PC-9 (cell line): ENCODE measurements around the gene FTO. TPM values are rescaled to one million over a fixed set of nuclear protein-coding genes. Genes with fewer than 3 reads are reported as not detected.

Experiments
- BruUV-seq: library from RNA; stranded (reverse); fragments of 400-500 nt; replicated peaks from 2 replicates; lab custom pipeline; 2021; lab: Mats Ljungman, UMichigan
- CTCF ChIA-PET: fragments of 300-600 bp; sonication (Branson Sonifier 250); formaldehyde crosslinking; loops from one replicate; lab custom pipeline; 2022; ENCODE audit warnings: antibody characterized with exemption; lab: Charles Lee
- POLR2A ChIA-PET: fragments of 300-600 bp; sonication (Branson Sonifier 250); formaldehyde crosslinking; loops from one replicate; lab custom pipeline; 2022; ENCODE audit warnings: antibody characterized with exemption; ENCODE audit not compliant: unreplicated experiment; lab: Charles Lee
- DNase-seq, 2 experiments: peaks; one replicate each; pipeline versions ENCODE4 v3.0.0 to v3.0.0-alpha.2; 2015 to 2022; ENCODE audit warnings: mixed read lengths in 1 of 2
- H2AFZ ChIP-seq: fragments of 200-600 bp; sonication (generic); 2 replicates; pipeline ENCODE4 v1.8.1; 2017; ENCODE audit warnings: antibody characterized with exemption
- H3F3A ChIP-seq: fragments of 200-600 bp; sonication (generic); 2 replicates; pipeline ENCODE4 v1.8.1; 2017; ENCODE audit warnings: antibody characterized with exemption, mild to moderate bottlenecking, low read depth; ENCODE audit not compliant: insufficient read depth
- H3K27ac ChIP-seq: fragments of 200-600 bp; sonication (generic); 2 replicates; pipeline ENCODE4 v1.6.1; 2016; ENCODE audit warnings: mixed run types
- H3K27me3 ChIP-seq: fragments of 200-600 bp; sonication (generic); 2 replicates; pipeline ENCODE4 v1.6.1; 2016; ENCODE audit warnings: low read depth, mixed run types; ENCODE audit not compliant: insufficient read depth
- H3K36me3 ChIP-seq: fragments of 200-600 bp; sonication (generic); 2 replicates; pipeline ENCODE4 v1.6.1; 2016; ENCODE audit warnings: low read depth, mixed run types
- H3K4me1 ChIP-seq: fragments of 200-600 bp; sonication (generic); replicated peaks from 2 replicates; pipeline ENCODE4 v1.6.1; 2016; ENCODE audit warnings: mixed run types; ENCODE audit not compliant: insufficient read depth
- H3K4me2 ChIP-seq: fragments of 200-600 bp; sonication (generic); 2 replicates; pipeline ENCODE4 v1.6.1; 2017; ENCODE audit warnings: mixed run types
- H3K4me3 ChIP-seq: fragments of 200-600 bp; sonication (generic); 2 replicates; pipeline ENCODE4 v1.6.1; 2016; ENCODE audit warnings: mixed run types
- H3K79me2 ChIP-seq: fragments of 200-600 bp; sonication (generic); 2 replicates; pipeline ENCODE4 v1.6.1; 2017; ENCODE audit warnings: low read depth, mixed run types
- H3K9me2 ChIP-seq: fragments of 200-600 bp; sonication (generic); 2 replicates; pipeline ENCODE4 v1.8.1; 2017; ENCODE audit warnings: mild to moderate bottlenecking; ENCODE audit not compliant: insufficient read depth
- H3K9me3 ChIP-seq: fragments of 200-600 bp; sonication (generic); 2 replicates; pipeline ENCODE4 v1.8.1; 2016; ENCODE audit warnings: low read depth; ENCODE audit not compliant: insufficient read depth
- H4K20me1 ChIP-seq: fragments of 200-600 bp; sonication (generic); 2 replicates; pipeline ENCODE4 v1.8.1; 2017; ENCODE audit not compliant: insufficient read depth
- CTCF ChIP-seq: fragments of 200-600 bp; sonication (generic); conservative IDR thresholded peaks from 2 replicates; pipeline ENCODE4 v1.6.1; 2017; ENCODE audit warnings: mixed run types, antibody characterized with exemption, mild to moderate bottlenecking, moderate library complexity
- EZH2 ChIP-seq: fragments of 200-600 bp; sonication (generic); IDR thresholded peaks from 2 replicates; pipeline ENCODE4 v1.8.0; 2017; ENCODE audit warnings: antibody characterized with exemption, low read depth
- intact Hi-C: fragments of 100-400 bp; cut with micrococcal nuclease; formaldehyde crosslinking; loops from one replicate; pipeline ENCODE4 v1.10.0; 2022; ENCODE audit not compliant: unreplicated experiment
- total RNA-seq: library from RNA; stranded (reverse); gene quantifications from 2 replicates; pipeline ENCODE4 v1.2.3, GENCODE V29; 2021

FTO gene
- total RNA-seq, 1 experiment from 2014 or later, result 58.1 TPM

- Histone ChIP-seq H3K4me2 (no peak overlapping the region), H3K27me3 (no peaks in the 10 kb centered on the region), H3K36me3 (no peaks in the 10 kb centered on the region), H2AFZ (no peak overlapping the region), H3K9me2 (no peaks in the 10 kb centered on the region), H3K9me3 (no peaks in the 10 kb centered on the region), H3K4me1 (no peaks in the 10 kb centered on the region), H3K79me2 (no peaks in the 10 kb centered on the region), H3K27ac (no peak overlapping the region), H3F3A (no peaks in the 10 kb centered on the region), H3K4me3 (no peak overlapping the region), H4K20me1 (no peaks in the 10 kb centered on the region)
- intact Hi-C loops, result no loop called here
- TF ChIP-seq CTCF (no peak), EZH2 (no peak)
- POLR2A ChIA-PET, result no interaction called here
- no TSS peak for BruUV-seq
- no peak for DNase-seq
- CTCF ChIA-PET, result no interaction called here
These were observed 294.3 kb downstream of the FTO start for GRCh38 chr16:53998024-53998810.

- Histone ChIP-seq H3K9me2 (no peaks in the 10 kb centered on the region), H3K9me3 (no peaks in the 10 kb centered on the region), H3K36me3 (no peaks in the 10 kb centered on the region), H3F3A (no peaks in the 10 kb centered on the region), H3K4me3 (no peak overlapping the region), H4K20me1 (no peaks in the 10 kb centered on the region), H3K4me1 (no peaks in the 10 kb centered on the region), H3K27ac (no peak overlapping the region), H2AFZ (no peak overlapping the region), H3K4me2 (no peak overlapping the region), H3K27me3 (no peaks in the 10 kb centered on the region), H3K79me2 (no peaks in the 10 kb centered on the region)
- ChIA-PET POLR2A (no interaction called here), CTCF (no interaction called here)
- intact Hi-C loops, result no loop called here
- DNase-seq, result no peak
- no TSS peak for BruUV-seq
- no peak for TF ChIP-seq CTCF
- TF ChIP-seq EZH2, result no peak
These were observed 295.1 kb downstream of the FTO start for GRCh38 chr16:53998966-53999522.

- TF ChIP-seq CTCF (no peak), EZH2 (no peak)
- H3K4me1 ChIP-seq, result no peaks in the 10 kb centered on the region
- no peak overlapping the region for H3K4me2 ChIP-seq
- POLR2A ChIA-PET, result no interaction called here
- no peaks in the 10 kb centered on the region for H3K36me3 ChIP-seq
- H3F3A ChIP-seq, result no peaks in the 10 kb centered on the region
- H3K79me2 ChIP-seq, result no peaks in the 10 kb centered on the region
- H3K27ac ChIP-seq, result no peak overlapping the region
- H4K20me1 ChIP-seq, result no peaks in the 10 kb centered on the region
- no TSS peak for BruUV-seq
- no peaks in the 10 kb centered on the region for H3K9me3 ChIP-seq
- no peak overlapping the region for H2AFZ ChIP-seq
- no peaks in the 10 kb centered on the region for H3K27me3 ChIP-seq
- DNase-seq, result no peak
- H3K9me2 ChIP-seq, result no peaks in the 10 kb centered on the region
- CTCF ChIA-PET, result no interaction called here
- intact Hi-C loops, result no loop called here
- no peak overlapping the region for H3K4me3 ChIP-seq
These were observed 295.9 kb downstream of the FTO start for GRCh38 chr16:53999841-54000240.
